HG02970 (cell line): Measurements from ENCODE around the gene SUN1.

Experiments used
- ATAC-seq: cut with Tn5 transposase; IDR thresholded peaks from one replicate; pipeline ENCODE4 v1.9.1; 2021; ENCODE audit warnings: mild to moderate bottlenecking, moderate library complexity, moderate number of reproducible peaks; ENCODE audit not compliant: unreplicated experiment, low FRiP score

Gene SUN1

GRCh38 chr7:874031-874749, 41.9 kb downstream of the SUN1 start:
- no peak for ATAC-seq

DNA sequence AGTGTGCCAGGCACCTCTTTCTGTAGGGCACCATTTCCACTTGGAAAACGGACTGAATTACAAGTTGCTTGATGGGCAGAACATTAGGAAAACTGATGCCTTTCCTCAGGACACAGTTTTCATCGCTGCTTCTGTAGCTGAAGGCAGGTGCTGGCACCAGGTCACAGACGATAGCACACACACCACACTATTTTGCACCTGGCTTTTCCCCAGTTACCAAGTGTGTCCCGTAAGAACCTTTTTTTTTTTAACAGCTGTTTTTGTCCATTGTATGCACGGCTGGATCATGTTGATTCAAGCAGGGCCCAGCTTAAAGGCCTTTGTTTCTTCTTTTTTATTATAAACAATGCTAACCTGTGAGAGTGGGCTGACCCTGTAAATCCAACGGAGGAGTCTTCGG, 42.8 kb downstream of the SUN1 start:
- ATAC-seq: no peak

- no peak for ATAC-seq
Observed at GRCh38 chr7:875476-876076, 43.3 kb downstream of the SUN1 start.

- ATAC-seq: peak; percentile 84
Observed at GRCh38 chr7:876077-876971, 44.0 kb downstream of the SUN1 start, which contains the start of gene GET4. GET4 (plus strand) TSS chr7:876554; CDS start chr7:876646, 92 bp downstream.

DNA sequence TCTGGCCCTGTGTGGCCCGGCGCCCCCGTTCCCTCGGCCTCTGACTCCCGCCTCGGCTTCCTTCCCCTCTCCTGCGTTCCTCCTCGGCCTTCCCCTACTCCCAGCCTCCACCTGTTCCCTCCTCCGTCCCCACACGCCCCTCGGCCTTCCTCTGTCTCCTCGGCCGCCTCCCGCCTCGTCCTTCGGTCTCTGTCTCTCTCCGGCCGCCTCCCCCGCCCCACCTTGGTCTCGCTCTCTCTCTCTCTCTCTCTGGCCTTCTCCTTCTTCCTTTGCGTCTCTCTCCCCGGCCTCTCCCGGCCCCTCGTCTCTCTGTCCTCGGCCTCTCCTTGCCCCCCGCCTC, 44.7 kb downstream of the SUN1 start:
- no peak for ATAC-seq

DNA sequence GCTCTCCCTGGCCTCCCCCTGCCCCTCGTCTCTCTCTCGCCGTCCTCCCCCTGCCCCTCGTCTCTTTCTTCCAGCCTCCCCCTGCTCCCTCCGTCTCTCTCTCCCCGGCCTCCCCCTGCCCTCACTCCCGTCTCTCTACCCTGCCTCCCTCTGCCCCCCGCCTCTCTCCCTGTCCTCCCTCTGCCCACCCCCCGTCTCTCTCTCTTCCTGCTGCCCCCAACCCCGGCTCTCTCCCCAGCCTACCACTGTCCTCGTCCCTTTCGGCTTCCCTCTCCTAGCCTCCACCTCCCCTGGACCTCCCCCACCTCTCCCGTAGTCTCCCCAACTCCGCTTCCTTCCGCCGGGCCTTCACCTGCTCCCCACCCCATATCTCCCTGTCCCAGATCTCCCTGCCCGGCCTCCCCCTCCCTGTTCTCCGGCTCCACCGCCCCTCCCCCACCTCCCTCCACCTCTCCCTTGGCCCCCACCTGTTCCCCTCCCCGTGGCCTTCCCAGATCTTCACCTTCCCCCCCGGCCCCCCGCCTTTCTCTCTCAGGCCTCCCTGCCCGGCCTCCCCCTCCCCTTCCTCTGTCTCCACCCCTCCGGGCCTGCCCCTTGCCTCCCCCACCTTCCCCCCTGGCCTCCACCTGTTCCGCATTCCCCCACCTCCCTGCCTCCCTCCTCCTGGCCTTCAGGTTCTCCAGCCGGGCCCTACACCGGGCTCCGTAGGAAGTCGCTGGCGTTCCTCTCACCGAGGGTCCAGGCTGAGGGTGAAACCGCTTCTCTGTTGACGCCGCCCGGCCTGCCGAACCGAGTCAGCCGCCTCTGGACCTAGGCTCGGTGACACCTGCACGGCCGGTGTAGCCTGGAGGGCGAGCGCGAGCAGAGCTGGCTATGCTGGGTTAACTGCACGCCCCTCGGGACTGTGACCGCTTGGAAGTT, 45.3 kb downstream of the SUN1 start:
- ATAC-seq: no peak

DNA sequence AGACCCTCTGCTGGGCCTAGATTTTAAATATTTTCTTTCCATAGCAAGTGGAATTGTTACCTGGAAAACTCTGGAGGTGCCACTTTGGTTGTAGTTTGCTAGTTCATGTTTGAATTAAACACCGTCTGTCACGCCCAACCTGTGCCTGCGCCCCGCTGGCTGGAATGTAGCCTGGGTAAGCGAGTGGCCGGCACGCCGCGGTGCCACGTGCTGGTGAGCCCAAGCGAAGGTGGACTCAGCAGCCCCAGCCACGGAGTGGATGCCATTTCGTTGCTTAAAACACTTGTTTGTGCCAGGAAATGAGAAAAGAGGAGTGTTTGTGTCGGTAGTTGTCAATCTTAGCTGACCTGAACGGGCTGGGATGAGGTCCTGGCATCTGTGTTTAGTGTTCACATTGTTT, 46.8 kb downstream of the SUN1 start:
- ATAC-seq: no peak

GRCh38 chr7:879706-880105, 47.4 kb downstream of the SUN1 start:
- no peak for ATAC-seq

DNA sequence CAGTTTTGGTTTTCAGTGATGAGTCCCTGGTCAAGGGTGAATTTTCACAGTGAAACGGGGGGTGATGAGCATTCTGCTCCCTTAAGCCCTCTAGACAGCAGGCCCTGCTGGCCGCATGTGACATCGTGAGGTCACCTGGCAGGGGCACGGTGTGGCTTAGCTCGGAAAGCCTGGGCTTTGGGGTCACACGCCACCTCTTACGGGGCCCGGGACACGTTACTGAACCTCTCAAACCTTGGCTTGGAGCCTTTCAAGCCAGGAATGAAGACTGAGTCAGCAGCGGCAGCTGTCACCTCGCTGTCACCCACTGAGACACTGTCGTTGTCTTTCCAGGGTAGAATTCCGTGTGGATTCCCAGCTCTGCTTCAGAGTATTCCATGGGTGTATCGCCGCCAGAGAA, 48.2 kb downstream of the SUN1 start:
- no peak for ATAC-seq

DNA sequence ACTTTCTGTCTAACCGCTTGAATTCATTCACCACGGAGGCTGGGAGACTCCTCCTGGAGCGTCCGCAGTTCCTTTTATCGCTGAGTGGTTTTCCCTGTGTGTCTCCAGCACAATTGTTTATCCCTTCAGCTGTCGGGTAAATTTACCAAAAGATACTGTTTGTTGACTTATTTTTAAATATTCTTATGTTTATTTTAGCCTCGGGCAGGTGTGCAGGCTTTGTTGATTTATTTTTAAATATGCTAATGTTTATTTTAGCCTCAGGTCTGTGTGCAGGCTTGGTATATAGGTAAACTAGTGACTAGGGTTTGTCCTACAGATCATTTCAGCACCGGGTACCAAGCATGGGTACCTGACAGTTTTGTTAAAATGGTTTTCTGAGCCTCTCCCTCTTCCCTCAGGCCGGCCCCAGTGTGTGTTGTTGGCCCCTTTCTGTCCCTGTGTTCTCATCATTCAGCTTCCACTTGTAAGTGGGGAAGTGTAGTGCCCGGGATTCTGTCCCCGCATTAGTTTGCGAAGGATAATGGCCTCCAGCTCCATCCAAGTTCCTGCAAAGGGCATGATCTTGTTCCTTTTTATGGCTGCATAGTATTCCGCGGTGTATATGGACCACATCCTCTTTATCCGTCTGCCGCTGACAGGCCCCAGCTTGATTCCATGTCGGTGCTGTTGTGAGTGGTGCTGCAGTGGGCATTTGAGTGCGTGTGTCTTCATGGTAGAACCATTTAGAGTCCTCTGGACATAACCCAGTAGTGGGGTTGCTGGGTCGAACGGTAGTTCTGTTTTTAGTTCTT, 49.4 kb downstream of the SUN1 start:
- no peak for ATAC-seq

DNA sequence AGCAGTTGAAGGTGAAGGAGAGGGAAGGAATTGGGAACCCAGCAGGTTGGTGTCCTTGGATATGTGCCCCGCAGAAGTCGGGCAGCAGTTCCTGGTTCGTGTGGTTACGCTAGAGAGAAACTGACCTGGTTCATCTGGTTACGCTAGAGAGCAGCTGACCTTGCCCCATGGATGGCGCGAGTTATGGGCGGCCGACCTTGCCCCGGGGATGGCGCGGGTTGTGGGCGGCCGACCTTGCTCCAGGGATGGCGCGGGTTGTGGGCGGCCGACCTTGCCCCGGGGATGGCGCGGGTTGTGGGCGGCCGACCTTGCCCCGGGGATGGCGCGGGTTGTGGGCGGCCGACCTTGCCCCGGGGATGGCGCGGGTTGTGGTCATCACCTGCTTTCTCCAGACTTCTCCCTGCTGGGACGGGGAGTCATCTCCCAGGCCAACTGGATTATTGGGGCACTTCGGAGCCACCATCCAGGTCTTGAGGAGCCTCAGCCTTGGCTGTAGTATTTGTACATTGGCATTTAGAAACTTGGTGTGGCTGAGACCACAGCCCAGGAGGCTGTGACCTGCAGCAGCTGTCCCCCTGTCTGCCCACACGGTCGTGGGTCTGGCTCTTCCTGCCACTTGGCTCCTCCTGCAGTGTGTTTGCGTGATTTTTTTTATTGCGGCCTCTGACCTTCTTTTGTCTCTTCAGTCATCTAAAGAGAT, 50.2 kb downstream of the SUN1 start:
- ATAC-seq: no peak

GRCh38 chr7:883055-884021, 51.1 kb downstream of the SUN1 start:
- no peak for ATAC-seq

- ATAC-seq: no peak
Observed at GRCh38 chr7:884191-885003, 52.1 kb downstream of the SUN1 start.

GRCh38 chr7:885261-885892, 53.1 kb downstream of the SUN1 start:
- ATAC-seq: no peak

GRCh38 chr7:885893-886625, 53.8 kb downstream of the SUN1 start:
- ATAC-seq: no peak
